Measurements from ENCODE around the gene DIS3L2.
"Not testable (repeated sequence)": the region's sequence is repeated elsewhere in the genome, so short reads cannot be mapped to it uniquely, and the experiment has no call there.

The DIS3L2 gene

DNA sequence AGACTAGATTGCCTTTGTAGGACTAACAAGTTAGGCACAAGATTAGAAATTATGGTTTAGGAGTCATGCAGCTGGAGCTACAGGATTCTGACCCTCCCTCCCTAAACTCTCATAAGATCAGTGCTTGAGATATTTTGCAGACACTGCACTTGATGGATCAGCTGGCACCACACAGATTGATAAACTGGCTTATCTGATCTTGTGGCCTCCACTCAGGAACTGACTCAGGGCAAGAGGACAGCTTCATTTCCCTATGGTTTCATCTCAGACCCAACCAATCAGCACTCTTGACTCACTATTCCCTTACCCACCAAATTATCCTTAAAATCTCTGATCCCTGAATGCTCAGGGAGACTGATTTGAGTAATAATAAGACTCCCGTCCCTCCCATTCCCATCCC, 152.3 kb downstream of the DIS3L2 start:
- no peak for TF ChIP-seq ARNTL (CRISPR knock-in tag; IDR thresholded peaks at IDR 0.05; ENCODE audit: borderline replicate concordance, low read depth)
- TF ChIP-seq, protein P1, sequence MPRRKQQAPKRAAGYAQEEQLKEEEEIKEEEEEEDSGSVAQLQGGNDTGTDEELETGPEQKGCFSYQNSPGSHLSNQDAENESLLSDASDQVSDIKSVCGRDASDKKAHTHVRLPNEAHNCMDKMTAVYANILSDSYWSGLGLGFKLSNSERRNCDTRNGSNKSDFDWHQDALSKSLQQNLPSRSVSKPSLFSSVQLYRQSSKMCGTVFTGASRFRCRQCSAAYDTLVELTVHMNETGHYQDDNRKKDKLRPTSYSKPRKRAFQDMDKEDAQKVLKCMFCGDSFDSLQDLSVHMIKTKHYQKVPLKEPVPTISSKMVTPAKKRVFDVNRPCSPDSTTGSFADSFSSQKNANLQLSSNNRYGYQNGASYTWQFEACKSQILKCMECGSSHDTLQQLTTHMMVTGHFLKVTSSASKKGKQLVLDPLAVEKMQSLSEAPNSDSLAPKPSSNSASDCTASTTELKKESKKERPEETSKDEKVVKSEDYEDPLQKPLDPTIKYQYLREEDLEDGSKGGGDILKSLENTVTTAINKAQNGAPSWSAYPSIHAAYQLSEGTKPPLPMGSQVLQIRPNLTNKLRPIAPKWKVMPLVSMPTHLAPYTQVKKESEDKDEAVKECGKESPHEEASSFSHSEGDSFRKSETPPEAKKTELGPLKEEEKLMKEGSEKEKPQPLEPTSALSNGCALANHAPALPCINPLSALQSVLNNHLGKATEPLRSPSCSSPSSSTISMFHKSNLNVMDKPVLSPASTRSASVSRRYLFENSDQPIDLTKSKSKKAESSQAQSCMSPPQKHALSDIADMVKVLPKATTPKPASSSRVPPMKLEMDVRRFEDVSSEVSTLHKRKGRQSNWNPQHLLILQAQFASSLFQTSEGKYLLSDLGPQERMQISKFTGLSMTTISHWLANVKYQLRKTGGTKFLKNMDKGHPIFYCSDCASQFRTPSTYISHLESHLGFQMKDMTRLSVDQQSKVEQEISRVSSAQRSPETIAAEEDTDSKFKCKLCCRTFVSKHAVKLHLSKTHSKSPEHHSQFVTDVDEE (CRISPR knock-in tag; IDR thresholded peaks at IDR 0.05), result no peak
- no peak for TF ChIP-seq ISL1 (CRISPR knock-in tag; IDR thresholded peaks at IDR 0.05)
- TF ChIP-seq OSR1 (CRISPR knock-in tag; IDR thresholded peaks at IDR 0.05), result no peak
- no peak for TF ChIP-seq ZNF70 (CRISPR knock-in tag; IDR thresholded peaks at IDR 0.05)
- no peak for TF ChIP-seq PPARA (CRISPR knock-in tag; IDR thresholded peaks at IDR 0.05; ENCODE audit: borderline replicate concordance)
- ATAC-seq, result no peak; the same call in 2 of the 3 replicates

DNA sequence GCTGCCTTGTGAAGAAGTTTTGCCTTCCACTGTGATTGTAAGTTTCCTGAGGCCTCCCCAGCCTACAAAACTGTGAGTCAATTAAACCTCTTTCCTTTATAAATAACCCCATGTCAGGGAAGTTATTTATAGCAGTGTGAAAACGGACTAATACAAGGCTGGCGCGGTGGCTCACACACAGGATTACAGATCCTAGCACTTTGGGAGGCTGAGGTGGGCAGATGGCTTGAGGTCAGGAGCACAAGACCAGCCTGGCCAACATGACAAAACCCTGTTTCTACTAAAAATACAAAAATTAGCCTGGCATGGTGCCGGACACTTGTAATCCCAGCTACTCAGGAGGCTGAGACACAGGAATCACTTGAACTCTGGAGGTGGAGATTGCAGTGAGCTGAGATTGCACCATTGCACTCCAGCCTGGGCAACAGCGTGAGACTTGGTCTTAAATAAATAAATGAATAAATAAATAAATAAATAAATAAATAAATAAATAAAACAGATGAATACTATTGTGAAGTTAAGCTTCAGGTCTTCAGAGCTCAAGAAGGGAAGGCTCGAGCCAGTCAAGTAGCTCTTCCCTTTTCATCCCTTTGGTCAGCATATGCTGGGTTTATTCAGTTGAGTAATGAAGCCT, 154.3 kb downstream of the DIS3L2 start:
- ATAC-seq, result not testable (repeated sequence)

DNA sequence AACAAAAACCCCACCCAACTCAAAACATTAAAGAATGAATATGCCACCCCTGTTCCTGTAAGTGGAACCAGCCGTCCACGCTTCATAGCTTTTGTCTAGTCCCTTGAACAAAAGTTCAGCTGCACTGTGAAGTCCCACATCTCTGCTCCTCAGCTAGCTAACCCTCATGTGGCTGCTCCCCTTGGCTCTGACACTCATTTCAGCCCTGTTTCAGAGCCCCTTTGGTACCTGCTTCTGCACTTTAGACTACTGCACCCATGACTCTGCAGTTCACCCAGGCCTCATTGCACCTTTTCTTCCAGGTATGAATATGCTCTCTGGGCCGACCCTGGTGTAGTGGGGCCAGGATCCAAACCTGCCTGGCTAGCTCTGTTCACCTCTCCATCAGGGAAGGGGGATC, 155.3 kb downstream of the DIS3L2 start:
- ATAC-seq, result no peak
- TF ChIP-seq ZC3H10 (CRISPR knock-in tag; IDR thresholded peaks at IDR 0.05), result no peak
- TF ChIP-seq, protein P2, sequence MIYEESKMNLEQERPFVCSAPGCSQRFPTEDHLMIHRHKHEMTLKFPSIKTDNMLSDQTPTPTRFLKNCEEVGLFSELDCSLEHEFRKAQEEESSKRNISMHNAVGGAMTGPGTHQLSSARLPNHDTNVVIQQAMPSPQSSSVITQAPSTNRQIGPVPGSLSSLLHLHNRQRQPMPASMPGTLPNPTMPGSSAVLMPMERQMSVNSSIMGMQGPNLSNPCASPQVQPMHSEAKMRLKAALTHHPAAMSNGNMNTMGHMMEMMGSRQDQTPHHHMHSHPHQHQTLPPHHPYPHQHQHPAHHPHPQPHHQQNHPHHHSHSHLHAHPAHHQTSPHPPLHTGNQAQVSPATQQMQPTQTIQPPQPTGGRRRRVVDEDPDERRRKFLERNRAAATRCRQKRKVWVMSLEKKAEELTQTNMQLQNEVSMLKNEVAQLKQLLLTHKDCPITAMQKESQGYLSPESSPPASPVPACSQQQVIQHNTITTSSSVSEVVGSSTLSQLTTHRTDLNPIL (CRISPR knock-in tag; IDR thresholded peaks at IDR 0.05; ENCODE audit: low read depth), result no peak
- TF ChIP-seq SNAI2 (CRISPR knock-in tag; IDR thresholded peaks at IDR 0.05), result no peak
- no peak for TF ChIP-seq ISL1 (CRISPR knock-in tag; IDR thresholded peaks at IDR 0.05)
- no peak for TF ChIP-seq ZFP3 (CRISPR knock-in tag; IDR thresholded peaks at IDR 0.05)
- TF ChIP-seq ZNF565 (CRISPR knock-in tag; conservative IDR thresholded peaks at IDR 0.05; ENCODE audit: low read depth), result no peak
- no peak for TF ChIP-seq CSDC2 (CRISPR knock-in tag; IDR thresholded peaks at IDR 0.05)
- no peak for TF ChIP-seq TOX (CRISPR knock-in tag; IDR thresholded peaks at IDR 0.05; ENCODE audit: borderline replicate concordance)
- TF ChIP-seq, protein P3, sequence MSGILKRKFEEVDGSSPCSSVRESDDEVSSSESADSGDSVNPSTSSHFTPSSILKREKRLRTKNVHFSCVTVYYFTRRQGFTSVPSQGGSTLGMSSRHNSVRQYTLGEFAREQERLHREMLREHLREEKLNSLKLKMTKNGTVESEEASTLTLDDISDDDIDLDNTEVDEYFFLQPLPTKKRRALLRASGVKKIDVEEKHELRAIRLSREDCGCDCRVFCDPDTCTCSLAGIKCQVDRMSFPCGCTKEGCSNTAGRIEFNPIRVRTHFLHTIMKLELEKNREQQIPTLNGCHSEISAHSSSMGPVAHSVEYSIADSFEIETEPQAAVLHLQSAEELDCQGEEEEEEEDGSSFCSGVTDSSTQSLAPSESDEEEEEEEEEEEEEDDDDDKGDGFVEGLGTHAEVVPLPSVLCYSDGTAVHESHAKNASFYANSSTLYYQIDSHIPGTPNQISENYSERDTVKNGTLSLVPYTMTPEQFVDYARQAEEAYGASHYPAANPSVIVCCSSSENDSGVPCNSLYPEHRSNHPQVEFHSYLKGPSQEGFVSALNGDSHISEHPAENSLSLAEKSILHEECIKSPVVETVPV (CRISPR knock-in tag; IDR thresholded peaks at IDR 0.05), result no peak
- TF ChIP-seq ZFP30 (CRISPR knock-in tag; IDR thresholded peaks at IDR 0.05), result no peak
- no peak for TF ChIP-seq OSR1 (CRISPR knock-in tag; IDR thresholded peaks at IDR 0.05)
- TF ChIP-seq RARB (CRISPR knock-in tag; IDR thresholded peaks at IDR 0.05), result no peak
- TF ChIP-seq ESRRG (CRISPR knock-in tag; IDR thresholded peaks at IDR 0.05), result no peak
- no peak for TF ChIP-seq ZNF70 (CRISPR knock-in tag; IDR thresholded peaks at IDR 0.05)

DNA sequence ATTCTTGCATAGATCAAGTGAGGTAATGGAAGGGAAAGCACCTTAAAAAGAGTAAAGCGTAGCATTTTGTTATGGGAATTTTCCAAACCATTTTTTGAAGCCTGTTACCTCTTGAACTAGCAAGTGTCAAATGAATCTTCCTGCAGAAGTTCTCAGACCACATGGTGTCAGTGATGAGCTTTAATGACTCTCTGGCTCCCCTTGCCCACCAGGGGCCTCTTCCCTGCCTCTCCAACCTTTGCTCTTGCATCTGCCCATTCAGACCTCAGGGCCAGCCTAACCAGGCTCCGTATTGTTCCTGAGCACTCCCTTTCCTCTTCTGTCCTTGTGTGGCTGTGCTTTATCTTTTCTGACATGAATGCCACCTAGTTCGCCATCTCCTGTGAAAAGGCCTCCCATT, 155.9 kb downstream of the DIS3L2 start:
- ATAC-seq, result no peak
- TF ChIP-seq ARNTL (CRISPR knock-in tag; IDR thresholded peaks at IDR 0.05; ENCODE audit: borderline replicate concordance, low read depth) (no peak), PPARA (CRISPR knock-in tag; IDR thresholded peaks at IDR 0.05; ENCODE audit: borderline replicate concordance) (no peak), ZC3H10 (CRISPR knock-in tag; IDR thresholded peaks at IDR 0.05) (no peak), ISL1 (CRISPR knock-in tag; IDR thresholded peaks at IDR 0.05) (no peak), RARB (CRISPR knock-in tag; IDR thresholded peaks at IDR 0.05) (no peak)
- TF ChIP-seq, protein P4, sequence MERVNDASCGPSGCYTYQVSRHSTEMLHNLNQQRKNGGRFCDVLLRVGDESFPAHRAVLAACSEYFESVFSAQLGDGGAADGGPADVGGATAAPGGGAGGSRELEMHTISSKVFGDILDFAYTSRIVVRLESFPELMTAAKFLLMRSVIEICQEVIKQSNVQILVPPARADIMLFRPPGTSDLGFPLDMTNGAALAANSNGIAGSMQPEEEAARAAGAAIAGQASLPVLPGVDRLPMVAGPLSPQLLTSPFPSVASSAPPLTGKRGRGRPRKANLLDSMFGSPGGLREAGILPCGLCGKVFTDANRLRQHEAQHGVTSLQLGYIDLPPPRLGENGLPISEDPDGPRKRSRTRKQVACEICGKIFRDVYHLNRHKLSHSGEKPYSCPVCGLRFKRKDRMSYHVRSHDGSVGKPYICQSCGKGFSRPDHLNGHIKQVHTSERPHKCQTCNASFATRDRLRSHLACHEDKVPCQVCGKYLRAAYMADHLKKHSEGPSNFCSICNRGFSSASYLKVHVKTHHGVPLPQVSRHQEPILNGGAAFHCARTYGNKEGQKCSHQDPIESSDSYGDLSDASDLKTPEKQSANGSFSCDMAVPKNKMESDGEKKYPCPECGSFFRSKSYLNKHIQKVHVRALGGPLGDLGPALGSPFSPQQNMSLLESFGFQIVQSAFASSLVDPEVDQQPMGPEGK (CRISPR knock-in tag; IDR thresholded peaks at IDR 0.05; ENCODE audit: borderline replicate concordance), result no peak
- TF ChIP-seq, protein P2 (CRISPR knock-in tag; IDR thresholded peaks at IDR 0.05; ENCODE audit: low read depth), result no peak

All from SK-N-SH treated with all-trans-retinoic acid at 6 μM for 48 hours (cell line).